HEK293T (cell line): ENCODE results near the gene PEX10.

Source experiments
- CTCF ChIA-PET: fragments of 350-600 bp; formaldehyde crosslinking; extraction: SDS; loops from one replicate; lab custom pipeline; 2021; ENCODE audit warnings: antibody characterized with exemption, inconsistent platforms; lab: Yijun Ruan, JAX
- POLR2A ChIA-PET: fragments of 350-600 bp; formaldehyde crosslinking; extraction: SDS; loops from one replicate; lab custom pipeline; 2020; ENCODE audit warnings: antibody characterized with exemption, inconsistent platforms; lab: Yijun Ruan, JAX
- DNase-seq: peaks from one replicate; pipeline ENCODE4 v3.0.0; 2012; ENCODE audit warnings: mixed read lengths; ENCODE audit errors: extremely low spot score
- ARNT ChIP-seq: fragments of 450-650 bp; IDR thresholded peaks from 2 replicates; pipeline ENCODE4 v1.6.1; 2017; ENCODE audit warnings: mild to moderate bottlenecking
- BHLHE40 ChIP-seq: fragments of 450-650 bp; IDR thresholded peaks from 2 replicates; pipeline ENCODE4 v1.6.1; 2016; ENCODE audit warnings: mild to moderate bottlenecking, moderate library complexity, borderline replicate concordance
- CTBP1 ChIP-seq: fragments of 450-650 bp; IDR thresholded peaks from 2 replicates; pipeline ENCODE4 v1.6.1; 2016; ENCODE audit warnings: borderline replicate concordance
- ELF4 ChIP-seq: fragments of 450-650 bp; IDR thresholded peaks from 2 replicates; pipeline ENCODE4 v1.6.1; 2017; ENCODE audit warnings: antibody characterized with exemption
- FOXA1 ChIP-seq: fragments of 450-650 bp; IDR thresholded peaks from 2 replicates; pipeline ENCODE4 v1.6.1; 2016; ENCODE audit warnings: mild to moderate bottlenecking
- FOXK2 ChIP-seq: fragments of 450-650 bp; IDR thresholded peaks from 2 replicates; pipeline ENCODE4 v1.6.1; 2016; ENCODE audit warnings: mild to moderate bottlenecking
- FOXM1 ChIP-seq: fragments of 450-650 bp; IDR thresholded peaks from 2 replicates; pipeline ENCODE4 v1.6.1; 2017; ENCODE audit warnings: mild to moderate bottlenecking, borderline replicate concordance
- HDGF ChIP-seq: fragments of 450-650 bp; IDR thresholded peaks from 2 replicates; pipeline ENCODE4 v1.6.1; 2017; ENCODE audit warnings: antibody characterized with exemption, borderline replicate concordance
- L3MBTL2 ChIP-seq: fragments of 450-650 bp; conservative IDR thresholded peaks from 2 replicates; pipeline ENCODE4 v1.6.1; 2016; ENCODE audit warnings: mild to moderate bottlenecking
- LEF1 ChIP-seq: fragments of 450-650 bp; IDR thresholded peaks from 2 replicates; pipeline ENCODE4 v1.6.1; 2017; ENCODE audit warnings: mild to moderate bottlenecking, borderline replicate concordance
- NFRKB ChIP-seq: fragments of 450-650 bp; IDR thresholded peaks from 2 replicates; pipeline ENCODE4 v1.6.1; 2016; ENCODE audit warnings: mild to moderate bottlenecking, moderate library complexity
- PKNOX1 ChIP-seq: fragments of 450-650 bp; IDR thresholded peaks from 2 replicates; pipeline ENCODE4 v1.6.1; 2016
- SP1 ChIP-seq: fragments of 450-650 bp; IDR thresholded peaks from 2 replicates; pipeline ENCODE4 v1.6.1; 2017
- SUZ12 ChIP-seq: fragments of 450-650 bp; IDR thresholded peaks from 2 replicates; pipeline ENCODE4 v1.6.1; 2016; ENCODE audit warnings: mild to moderate bottlenecking
- TARDBP ChIP-seq: fragments of 450-650 bp; IDR thresholded peaks from 2 replicates; pipeline ENCODE4 v1.6.1; 2016
- ZNF384 ChIP-seq: fragments of 450-650 bp; IDR thresholded peaks from 2 replicates; pipeline ENCODE4 v1.6.1; 2016

PEX10 gene

GRCh38 chr1:2374252-2375155 is 37.9 kb downstream of the PEX10 start:
- no peak for DNase-seq
- POLR2A ChIA-PET, result no interaction called here
- TF ChIP-seq LEF1 (no peak), CTBP1 (no peak), TARDBP (no peak), L3MBTL2 (no peak), FOXA1 (no peak), HDGF (no peak), ARNT (no peak), FOXM1 (no peak)
- CTCF ChIA-PET, result interaction anchor here (1.0 kb wide), 2 partner anchors 63 to 179 kb away, joined by 3 to 5 read pairs; partner anchors contain the start of gene FAAP20

- POLR2A ChIA-PET, result no interaction called here
- no peak for TF ChIP-seq ELF4
- TF ChIP-seq SUZ12, result no peak
- TF ChIP-seq LEF1, result no peak
- no peak for TF ChIP-seq BHLHE40
- TF ChIP-seq FOXK2, result no peak
- no peak for TF ChIP-seq ARNT
- TF ChIP-seq PKNOX1, result no peak
- TF ChIP-seq FOXM1, result no peak
- TF ChIP-seq CTBP1, result no peak
- TF ChIP-seq NFRKB, result no peak
- no peak for TF ChIP-seq HDGF
- TF ChIP-seq TARDBP, result no peak
- TF ChIP-seq L3MBTL2, result no peak
- TF ChIP-seq FOXA1, result no peak
- no peak for TF ChIP-seq SP1
- CTCF ChIA-PET, result no interaction called here
- no peak for DNase-seq
Observed at GRCh38 chr1:2373551-2374251, 38.7 kb downstream of the PEX10 start.

GRCh38 chr1:2372551-2373490 is 39.5 kb downstream of the PEX10 start:
- no peak for DNase-seq
- CTCF ChIA-PET, result no interaction called here
- TF ChIP-seq LEF1 (no peak), L3MBTL2 (no peak), ELF4 (no peak), TARDBP (no peak), BHLHE40 (no peak), CTBP1 (no peak), SP1 (no peak), NFRKB (no peak), FOXA1 (no peak), HDGF (no peak)

GRCh38 chr1:2368053-2368744 is 44.2 kb downstream of the PEX10 start:
- DNase-seq, result no peak
- ChIA-PET POLR2A (no interaction called here), CTCF (no interaction called here)
- TF ChIP-seq ELF4 (no peak), FOXM1 (no peak), NFRKB (no peak), ZNF384 (no peak), SUZ12 (no peak), L3MBTL2 (no peak), TARDBP (no peak), FOXK2 (no peak), ARNT (no peak), SP1 (no peak), HDGF (no peak), PKNOX1 (no peak), FOXA1 (no peak), BHLHE40 (no peak), LEF1 (no peak)

More at GRCh38 chr1:2372551-2373490, 39.5 kb downstream of the PEX10 start:
- POLR2A ChIA-PET, result no interaction called here

DNA sequence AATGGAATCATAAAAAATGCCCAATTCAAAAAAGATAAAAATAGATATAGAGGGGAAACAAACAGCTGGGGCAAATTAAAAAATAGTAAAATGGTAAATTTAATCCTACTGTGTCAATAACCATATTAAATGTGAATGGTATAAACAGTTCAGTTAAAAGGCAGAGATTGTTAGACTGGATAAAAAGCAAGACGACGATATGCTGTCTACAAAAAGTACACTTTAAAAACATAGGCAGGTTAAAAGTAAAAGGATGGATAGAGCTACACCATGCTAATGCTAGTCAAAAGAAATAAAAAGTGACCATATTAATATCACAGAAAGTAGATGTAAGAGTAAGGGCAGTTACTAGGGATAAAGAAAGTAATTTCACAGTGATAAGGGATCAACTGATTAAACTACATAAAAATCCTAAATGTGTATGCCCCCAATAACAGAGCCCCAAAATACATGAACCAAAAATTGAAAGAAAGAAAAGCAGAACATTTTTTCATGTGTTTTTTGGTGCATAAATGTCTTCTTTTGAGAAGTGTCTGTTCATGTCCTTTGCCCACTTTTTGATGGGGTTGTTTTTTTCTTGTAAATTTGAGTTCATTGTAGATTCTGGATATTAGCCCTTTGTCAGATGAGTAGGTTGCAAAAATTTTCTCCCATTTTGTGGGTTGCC is 48.4 kb downstream of the PEX10 start:
- ChIA-PET POLR2A (no interaction called here), CTCF (no interaction called here)
- TF ChIP-seq ZNF384 (no peak), FOXK2 (no peak), FOXM1 (no peak), SP1 (no peak), LEF1 (no peak), HDGF (no peak), BHLHE40 (no peak), PKNOX1 (no peak), SUZ12 (no peak), TARDBP (no peak), CTBP1 (no peak), NFRKB (no peak), ELF4 (no peak), FOXA1 (no peak), L3MBTL2 (no peak), ARNT (no peak)
- DNase-seq, result no peak
